Upper lobe of left lung (tissue), 6 donors: Measurements from ENCODE around the gene PALLD. TPM values are rescaled to one million over a fixed set of nuclear protein-coding genes. Genes with fewer than 3 reads are reported as not detected.
A peak's percentile ranks its signal among the peaks of the same experiment; 100 is the strongest.

Experiments used
- ATAC-seq, 2 donors: fragments of 200-7000 bp; cut with Tn5 transposase; one replicate each; pipeline ENCODE4 v1.9.1; 2022; ENCODE audit warnings: mild to moderate bottlenecking in 2 of 2, moderate library complexity in 2 of 2; ENCODE audit not compliant: low FRiP score in 2 of 2
- DNase-seq, 2 donors: peaks; one replicate each; pipeline ENCODE4 v3.0.0-alpha.2; 2019 to 2020
- H3K27ac ChIP-seq, 4 donors: fragments of 200-600 bp; sonication (generic); one replicate each; pipeline ENCODE4 v1.5.1; 2016 to 2019
- H3K27me3 ChIP-seq, 4 donors: fragments of 200-600 bp; sonication (generic); one replicate each; pipeline ENCODE4 v1.5.1; 2017 to 2019
- H3K36me3 ChIP-seq, 4 donors: fragments of 200-600 bp; sonication (generic); one replicate each; pipeline ENCODE4 v1.5.1; 2016 to 2019
- H3K4me1 ChIP-seq, 4 donors: fragments of 200-600 bp; sonication (generic); one replicate each; pipeline ENCODE4 v1.5.1; 2018 to 2019
- H3K4me3 ChIP-seq, 4 donors: fragments of 200-600 bp; sonication (generic); one replicate each; pipeline ENCODE4 v1.5.1; 2017 to 2019; ENCODE audit warnings: mild to moderate bottlenecking in 2 of 4, moderate library complexity in 1 of 4
- H3K9me3 ChIP-seq, 4 donors: fragments of 200-600 bp; sonication (generic); one replicate each; pipeline ENCODE4 v1.5.1; 2018 to 2019
- EP300 ChIP-seq, 4 donors: sonication (generic); formaldehyde crosslinking; IDR thresholded peaks; one replicate each; pipeline ENCODE4 v1.5.1; 2017; ENCODE audit warnings: antibody characterized with exemption in 4 of 4, control low read depth in 2 of 4
- POLR2A ChIP-seq, 4 donors: fragments of 450-650 bp; IDR thresholded peaks; one replicate each; pipeline ENCODE4 v1.5.1; 2016 to 2017; ENCODE audit warnings: antibody characterized with exemption in 4 of 4, mild to moderate bottlenecking in 2 of 4
- POLR2AphosphoS5 ChIP-seq, 2 donors: sonication (generic); formaldehyde crosslinking; IDR thresholded peaks; one replicate each; pipeline ENCODE4 v1.5.1; 2017; ENCODE audit warnings: antibody characterized with exemption in 2 of 2
- WGBS, 2 donors: methylation state at CpG; one replicate each; pipeline ENCODE4 v1.1.5; 2017 to 2018; 5-methylcytosine and 5-hydroxymethylcytosine counted together
- total RNA-seq, 6 donors: library from RNA; depleted of rRNA in 4 of 6; stranded (reverse); fragments of >200 nt in 4 of 6; gene quantifications; one replicate each; pipeline versions ENCODE4 v1.1.0 to v1.2.1, GENCODE V29; 2016 to 2021
- TF ChIP-seq, protein P1 (sequence below), 6 experiments: fragments of 450-650 bp in 4 of 6; fragments of 200-600 bp in 2 of 6; sonication (generic) in 2 of 6; IDR thresholded peaks; one replicate each; pipeline ENCODE4 v1.5.1; 2016 to 2019; ENCODE audit warnings: antibody characterized with exemption in 6 of 6
- donor health status: DM: no; HTN: no; CAD: no; lungs with moderate emphysema.
- donor health status: DM: no; HTN: yes; CAD: no; lungs with severe emphysema.

PALLD gene
- total RNA-seq, 6 donors from 2014 or later: 63.9 to 175 (median 134) TPM

DNA sequence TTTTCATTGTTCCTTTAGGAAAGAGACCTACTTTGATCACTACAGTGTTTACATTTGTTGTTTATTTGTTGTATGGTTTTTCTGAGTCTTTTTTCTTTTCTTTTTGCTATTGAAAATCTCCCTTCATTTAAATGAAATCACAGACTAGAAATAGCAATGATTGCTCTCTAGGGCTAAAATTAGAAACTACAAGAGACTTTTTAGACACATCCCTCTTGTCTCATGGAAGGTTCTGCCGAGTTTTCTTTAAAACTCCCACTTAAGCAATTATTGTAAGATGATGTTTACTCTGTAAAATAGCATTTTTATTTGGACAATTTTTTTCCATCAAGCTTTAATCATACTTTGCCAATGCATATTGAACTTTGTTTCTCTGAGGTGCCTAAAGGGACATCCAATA, 136.6 kb downstream of the PALLD start:
- Histone ChIP-seq H3K27me3 (peaks cover 0 to 9% (median 0%) of the 10 kb centered on the region in 4 donors), H3K4me3 (no peak overlapping the region), H3K9me3 (no peaks in the 10 kb centered on the region), H3K36me3 (no peaks in the 10 kb centered on the region), H3K27ac (no peak overlapping the region), H3K4me1 (peaks cover 9 to 17% (median 14%) of the 10 kb centered on the region in 4 donors)
- 16 to 23% methylated on average over 1 of the region's 1 CpG for WGBS, 2 donors
- no peak for ATAC-seq
- DNase-seq: no peak
- TF ChIP-seq, protein P1, sequence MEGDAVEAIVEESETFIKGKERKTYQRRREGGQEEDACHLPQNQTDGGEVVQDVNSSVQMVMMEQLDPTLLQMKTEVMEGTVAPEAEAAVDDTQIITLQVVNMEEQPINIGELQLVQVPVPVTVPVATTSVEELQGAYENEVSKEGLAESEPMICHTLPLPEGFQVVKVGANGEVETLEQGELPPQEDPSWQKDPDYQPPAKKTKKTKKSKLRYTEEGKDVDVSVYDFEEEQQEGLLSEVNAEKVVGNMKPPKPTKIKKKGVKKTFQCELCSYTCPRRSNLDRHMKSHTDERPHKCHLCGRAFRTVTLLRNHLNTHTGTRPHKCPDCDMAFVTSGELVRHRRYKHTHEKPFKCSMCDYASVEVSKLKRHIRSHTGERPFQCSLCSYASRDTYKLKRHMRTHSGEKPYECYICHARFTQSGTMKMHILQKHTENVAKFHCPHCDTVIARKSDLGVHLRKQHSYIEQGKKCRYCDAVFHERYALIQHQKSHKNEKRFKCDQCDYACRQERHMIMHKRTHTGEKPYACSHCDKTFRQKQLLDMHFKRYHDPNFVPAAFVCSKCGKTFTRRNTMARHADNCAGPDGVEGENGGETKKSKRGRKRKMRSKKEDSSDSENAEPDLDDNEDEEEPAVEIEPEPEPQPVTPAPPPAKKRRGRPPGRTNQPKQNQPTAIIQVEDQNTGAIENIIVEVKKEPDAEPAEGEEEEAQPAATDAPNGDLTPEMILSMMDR (IDR thresholded peaks at IDR 0.05): no peak
- TF ChIP-seq EP300 (IDR thresholded peaks at IDR 0.05) (no peak), POLR2AphosphoS5 (IDR thresholded peaks at IDR 0.05) (no peak), POLR2A (IDR thresholded peaks at IDR 0.05) (no peak)

DNA sequence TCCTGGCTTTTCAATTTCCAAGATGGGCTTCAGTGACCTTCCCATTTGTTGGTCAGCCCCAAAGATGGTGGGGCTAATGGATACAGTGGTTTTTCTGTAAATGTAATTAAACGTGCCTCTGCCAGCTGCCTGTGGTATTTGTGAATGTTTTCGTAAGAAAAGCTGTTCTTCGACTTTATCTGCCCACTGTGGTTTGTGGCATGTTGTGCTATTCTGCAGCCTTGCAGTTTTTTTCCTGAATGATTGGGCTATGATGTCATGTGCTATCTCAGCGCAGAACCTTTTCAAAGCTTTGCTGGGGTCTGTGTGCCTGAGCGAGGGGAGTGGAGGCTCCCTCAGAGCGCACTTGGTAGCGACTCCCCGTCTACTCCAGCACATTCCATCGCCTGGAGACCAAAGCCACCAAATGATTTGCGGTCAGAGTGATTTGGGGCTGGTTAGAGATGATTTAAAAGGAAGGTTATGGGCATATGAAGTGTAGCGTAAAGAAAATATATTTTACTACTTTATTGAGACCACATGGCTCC, 137.5 kb downstream of the PALLD start:
- Histone ChIP-seq H3K9me3 (no peaks in the 10 kb centered on the region), H3K4me1 (peaks cover 9 to 17% (median 14%) of the 10 kb centered on the region in 4 donors), H3K27ac (peak overlapping the region in 1 of 4 donors; percentile 21), H3K4me3 (no peak overlapping the region), H3K27me3 (peaks cover 0 to 9% (median 0%) of the 10 kb centered on the region in 4 donors), H3K36me3 (no peaks in the 10 kb centered on the region)
- no peak for TF ChIP-seq EP300 (IDR thresholded peaks at IDR 0.05)
- no peak for TF ChIP-seq POLR2A (IDR thresholded peaks at IDR 0.05)
- TF ChIP-seq POLR2AphosphoS5 (IDR thresholded peaks at IDR 0.05): no peak
- TF ChIP-seq, protein P1 (IDR thresholded peaks at IDR 0.05): no peak
- DNase-seq (no peak), ATAC-seq (peak in 1 of 2 donors; percentile 6)
- 17 to 27% methylated on average over 10 to 11 of the region's 11 CpGs for WGBS, 2 donors

DNA sequence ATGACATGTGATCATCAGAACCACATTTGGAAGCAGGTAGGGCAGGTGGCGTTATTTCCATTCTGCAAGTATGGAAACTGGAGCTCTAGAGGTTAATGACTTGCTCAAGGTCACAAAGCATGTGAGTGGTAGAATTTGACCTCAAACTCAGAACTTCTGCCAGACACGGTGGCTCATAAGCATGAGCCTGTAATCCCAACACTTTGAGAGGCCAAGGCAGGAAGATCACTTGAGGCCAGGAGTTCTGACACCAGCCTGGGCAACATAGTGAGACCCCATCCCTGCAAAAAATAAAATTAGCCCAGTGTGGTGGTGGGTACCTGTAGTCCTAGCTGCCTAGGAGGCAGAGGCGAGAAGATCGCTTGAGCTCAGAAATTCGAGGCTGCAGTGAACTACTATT, 139.2 kb downstream of the PALLD start:
- ATAC-seq: no peak
- Histone ChIP-seq H3K4me3 (no peak overlapping the region), H3K27ac (peak overlapping the region in 2 of 4 donors; percentile 4 to 52), H3K27me3 (peaks cover 0 to 9% (median 0%) of the 10 kb centered on the region in 4 donors), H3K36me3 (no peaks in the 10 kb centered on the region), H3K4me1 (peaks cover 5 to 14% (median 11%) of the 10 kb centered on the region in 4 donors), H3K9me3 (no peaks in the 10 kb centered on the region)
- no peak for TF ChIP-seq EP300 (IDR thresholded peaks at IDR 0.05)
- TF ChIP-seq, protein P1 (IDR thresholded peaks at IDR 0.05): no peak
- no peak for TF ChIP-seq POLR2AphosphoS5 (IDR thresholded peaks at IDR 0.05)
- no peak for TF ChIP-seq POLR2A (IDR thresholded peaks at IDR 0.05)
- DNase-seq: no peak
- WGBS, 2 donors: 83 to 84% methylated on average over 5 of the region's 5 CpGs

DNA sequence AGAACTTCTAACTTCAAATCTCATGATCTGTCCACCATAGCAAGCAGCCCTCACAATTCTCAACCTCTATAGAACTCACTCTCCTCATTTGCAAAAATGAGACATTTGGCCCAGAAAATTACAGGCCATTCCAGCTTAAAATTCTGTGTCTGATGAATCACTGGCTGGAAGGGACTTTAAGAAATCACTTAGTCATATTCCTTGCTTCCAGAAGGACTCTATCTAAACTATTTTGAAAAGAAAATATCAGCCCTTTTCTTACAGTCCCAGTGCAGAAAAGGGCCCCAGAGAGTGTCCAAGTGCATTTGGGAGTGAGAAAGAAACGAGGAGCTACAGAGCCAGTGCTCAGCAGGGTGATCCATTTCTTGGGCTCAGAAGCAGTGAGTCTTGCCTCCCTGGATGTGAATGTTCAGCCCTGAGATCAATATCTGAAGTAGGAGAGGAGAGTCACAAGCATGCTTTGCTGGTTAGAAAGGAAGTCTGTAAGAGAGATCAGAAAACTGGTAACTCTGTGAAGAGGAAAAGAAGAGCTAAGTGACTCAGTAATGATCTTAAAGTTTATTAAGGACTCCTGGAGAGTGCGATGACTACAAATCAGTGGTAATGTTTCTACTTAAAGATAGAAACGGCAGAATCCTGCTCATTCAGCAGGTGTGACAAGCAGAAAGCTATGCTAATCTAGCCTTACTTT, 139.8 kb downstream of the PALLD start:
- WGBS, 2 donors: 68 to 69% methylated on average over 3 of the region's 3 CpGs
- H3K27me3 ChIP-seq: peaks cover 0 to 5% (median 0%) of the 10 kb centered on the region in 4 donors
- peak overlapping the region in 3 of 4 donors; percentile 22 to 52 (median 24) for H3K27ac ChIP-seq
- no peak overlapping the region for H3K4me3 ChIP-seq
- peak in 1 of 2 donors; percentile 56 for ATAC-seq
- no peaks in the 10 kb centered on the region for H3K9me3 ChIP-seq
- peaks cover 3 to 12% (median 7%) of the 10 kb centered on the region in 4 donors for H3K4me1 ChIP-seq
- TF ChIP-seq, protein P1 (IDR thresholded peaks at IDR 0.05): no peak
- TF ChIP-seq POLR2A (IDR thresholded peaks at IDR 0.05): no peak
- no peak for TF ChIP-seq POLR2AphosphoS5 (IDR thresholded peaks at IDR 0.05)
- no peak for TF ChIP-seq EP300 (IDR thresholded peaks at IDR 0.05)
- no peaks in the 10 kb centered on the region for H3K36me3 ChIP-seq
- no peak for DNase-seq
